ENCODE data around the gene CYP2D6. TPM values are rescaled to one million over a fixed set of nuclear protein-coding genes. Genes with fewer than 3 reads are reported as not detected.

CYP2D6 gene
- total and polyA plus RNA-seq, 2 of the 13 experiments (the other 11 are each of a cell fraction or from before 2014, with no cell fraction given) = 1.0 to 3.7 TPM

DNA sequence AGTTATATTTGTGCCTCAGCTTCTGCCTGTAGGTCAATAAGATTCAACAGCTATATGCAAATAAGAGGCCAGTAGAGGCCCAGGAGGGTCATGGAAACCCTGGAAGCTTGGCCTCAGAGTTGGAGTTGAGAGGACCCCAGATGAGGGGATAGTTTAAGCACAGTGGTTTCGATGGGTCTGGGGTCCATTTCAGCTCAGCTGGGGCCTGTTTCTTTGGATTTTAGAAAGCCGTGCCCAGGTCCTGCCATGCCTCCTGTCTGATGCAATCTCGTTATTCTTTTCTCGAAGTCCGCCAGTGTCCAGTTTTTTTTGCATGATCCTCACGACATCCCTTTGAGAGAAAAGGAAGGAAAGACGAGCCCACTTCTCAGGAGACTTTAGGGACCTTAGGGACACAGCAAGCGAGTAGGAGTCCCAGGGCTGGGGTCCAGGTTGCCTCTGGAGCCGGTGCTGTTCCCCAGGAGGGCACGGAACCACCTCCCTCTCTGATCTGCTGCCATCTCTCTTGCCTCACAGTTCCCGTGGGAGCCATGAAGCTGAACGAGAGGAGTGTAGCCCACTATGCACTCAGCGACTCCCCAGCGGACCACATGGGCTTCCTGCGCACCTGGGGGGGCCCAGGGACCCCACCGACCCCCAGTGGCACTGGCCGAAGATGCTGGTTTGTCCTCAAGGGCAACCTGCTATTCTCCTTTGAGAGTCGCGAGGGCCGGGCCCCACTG is 53.7 kb downstream of the CYP2D6 start (continued):
- TF ChIP-seq HIVEP1 (CRISPR knock-in tag; IDR thresholded peaks at IDR 0.05) (0 out of 2 replicates have a peak, but pooled peaks have one; percentile 19), ZNF768 (CRISPR knock-in tag; IDR thresholded peaks at IDR 0.05) (0 out of 2 replicates have a peak, but pooled peaks have one; percentile 19), ATF4 (CRISPR knock-in tag; IDR thresholded peaks at IDR 0.05) (0 out of 4 replicates have a peak, but pooled peaks of 1 of the 2 experiments have one; percentile 22), SIX4 (CRISPR knock-in tag; IDR thresholded peaks at IDR 0.05) (no peak), TAF15 (IDR thresholded peaks at IDR 0.05; ENCODE audit: low read depth, low read length, poor library complexity, severe bottlenecking) (no peak), CEBPZ (IDR thresholded peaks at IDR 0.05; ENCODE audit: low read length) (no peak)

Other genes with a start within 250 kb of the CYP2D6 start
- not detected in 2 replicates for gene SHISA8, start 215.7 kb downstream of the CYP2D6 start, total RNA-seq (2016; rRNA removed; fragmentation: Illumina TruSeq; extraction: Trizol)
- gene SHISA8, start 215.7 kb downstream of the CYP2D6 start, polyA plus RNA-seq (2011; rRNA removed) = not detected in 2 replicates
- 0.11 TPM in 1 of 2 replicates, not detected in the other for gene TNFRSF13C, start 204.0 kb downstream of the CYP2D6 start, total RNA-seq (2016; rRNA removed; fragmentation: Illumina TruSeq; extraction: Trizol)
- gene TNFRSF13C, start 204.0 kb downstream of the CYP2D6 start, polyA plus RNA-seq (2011; rRNA removed) = 0.22 and 0.29 TPM in 2 replicates
- 37.3 and 41.8 TPM in 2 replicates for gene CENPM, start 183.7 kb downstream of the CYP2D6 start, total RNA-seq (2016; rRNA removed; fragmentation: Illumina TruSeq; extraction: Trizol)
- gene CENPM, start 183.7 kb downstream of the CYP2D6 start, polyA plus RNA-seq (2011; rRNA removed) = 10.6 and 11.2 TPM in 2 replicates
- not detected in 2 replicates for gene SEPTIN3, start 161.4 kb downstream of the CYP2D6 start, total RNA-seq (2016; rRNA removed; fragmentation: Illumina TruSeq; extraction: Trizol)
- 0.04 and 0.08 TPM in 2 replicates for gene SEPTIN3, start 161.4 kb downstream of the CYP2D6 start, polyA plus RNA-seq (2011; rRNA removed)
- gene WBP2NL, start 132.0 kb downstream of the CYP2D6 start, total RNA-seq (2016; rRNA removed; fragmentation: Illumina TruSeq; extraction: Trizol) = not detected in 2 replicates
- gene WBP2NL, start 132.0 kb downstream of the CYP2D6 start, polyA plus RNA-seq (2011; rRNA removed) = not detected in 2 replicates
- gene NAGA, start 60.0 kb downstream of the CYP2D6 start, total RNA-seq (2016; rRNA removed; fragmentation: Illumina TruSeq; extraction: Trizol) = 9.1 and 15.1 TPM in 2 replicates
- 23.4 and 25.7 TPM in 2 replicates for gene NAGA, start 60.0 kb downstream of the CYP2D6 start, polyA plus RNA-seq (2011; rRNA removed)
- gene PHETA2, start 56.6 kb downstream of the CYP2D6 start, total RNA-seq (2016; rRNA removed; fragmentation: Illumina TruSeq; extraction: Trizol) = 0.07 TPM in 1 of 2 replicates, not detected in the other
- gene PHETA2, start 56.6 kb downstream of the CYP2D6 start, polyA plus RNA-seq (2011; rRNA removed) = not detected in 2 replicates
- gene SMDT1, start 51.1 kb downstream of the CYP2D6 start, total RNA-seq (2016; rRNA removed; fragmentation: Illumina TruSeq; extraction: Trizol) = 8.3 and 13.3 TPM in 2 replicates
- gene SMDT1, start 51.1 kb downstream of the CYP2D6 start, polyA plus RNA-seq (2011; rRNA removed) = 26.6 and 32.8 TPM in 2 replicates
- 87.8 and 107 TPM in 2 replicates for gene NDUFA6, start 40.0 kb downstream of the CYP2D6 start, total RNA-seq (2016; rRNA removed; fragmentation: Illumina TruSeq; extraction: Trizol)
- gene NDUFA6, start 40.0 kb downstream of the CYP2D6 start, polyA plus RNA-seq (2011; rRNA removed) = 64.4 and 68.5 TPM in 2 replicates
- 23.7 and 25.7 TPM in 2 replicates for gene TCF20, start 139.8 kb upstream of the CYP2D6 start, total RNA-seq (2016; rRNA removed; fragmentation: Illumina TruSeq; extraction: Trizol)
- 12.8 and 15.8 TPM in 2 replicates for gene TCF20, start 139.8 kb upstream of the CYP2D6 start, polyA plus RNA-seq (2011; rRNA removed)

Data from HepG2 (cell line).